ENCODE data around the gene NPLOC4.

Gene NPLOC4

DNA sequence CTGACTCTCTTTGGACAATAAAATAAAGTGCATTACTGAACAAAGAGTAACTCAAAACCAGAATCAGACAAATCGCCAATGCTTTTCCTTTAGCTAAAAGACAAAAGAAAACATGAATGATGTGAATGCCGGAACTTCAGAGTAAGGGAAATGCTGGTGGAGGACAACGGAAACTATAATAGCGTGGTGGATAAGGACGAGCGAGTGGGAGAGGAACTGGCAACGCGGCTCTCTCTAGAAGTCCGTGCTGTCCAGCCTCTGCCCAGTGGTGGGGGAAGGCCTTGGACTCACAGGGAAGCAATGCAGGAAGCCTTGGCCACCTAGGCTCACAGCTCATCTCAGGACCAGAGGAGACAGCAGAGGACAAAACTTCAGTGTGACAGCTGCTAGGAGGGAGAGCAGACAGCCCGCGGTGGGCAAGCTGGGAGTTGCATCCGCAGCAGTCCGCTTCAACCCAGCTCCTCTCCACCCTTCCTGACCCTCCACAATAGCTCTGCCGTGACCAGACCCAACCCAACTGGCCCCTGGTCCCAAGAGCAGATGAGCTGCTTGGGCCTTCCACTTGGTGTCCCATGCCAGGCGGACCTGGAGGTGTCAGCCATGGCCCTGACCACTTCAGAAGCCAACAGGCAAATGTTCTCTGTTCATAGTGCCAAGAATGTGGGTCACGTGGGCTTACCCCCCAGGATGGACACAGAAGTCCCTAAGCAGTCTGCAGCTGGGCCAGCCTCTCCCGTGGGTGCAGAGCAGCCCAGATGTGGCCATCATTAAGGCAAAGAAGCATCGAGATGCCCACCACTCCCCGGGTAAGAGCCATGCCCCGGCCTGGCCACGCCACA lies 79.4 kb downstream of the NPLOC4 start:
- H3K27me3 Mint-ChIP-seq: no peaks in the 10 kb centered on the region
- peaks cover 57% of the 10 kb centered on the region for H3K4me1 Mint-ChIP-seq
- no peak for ATAC-seq
- H3K27ac Mint-ChIP-seq: no peak overlapping the region
- H3K4me3 Mint-ChIP-seq: no peak overlapping the region
- no peaks in the 10 kb centered on the region for H3K9me3 Mint-ChIP-seq
- peaks cover 18% of the 10 kb centered on the region for H3K36me3 Mint-ChIP-seq

DNA sequence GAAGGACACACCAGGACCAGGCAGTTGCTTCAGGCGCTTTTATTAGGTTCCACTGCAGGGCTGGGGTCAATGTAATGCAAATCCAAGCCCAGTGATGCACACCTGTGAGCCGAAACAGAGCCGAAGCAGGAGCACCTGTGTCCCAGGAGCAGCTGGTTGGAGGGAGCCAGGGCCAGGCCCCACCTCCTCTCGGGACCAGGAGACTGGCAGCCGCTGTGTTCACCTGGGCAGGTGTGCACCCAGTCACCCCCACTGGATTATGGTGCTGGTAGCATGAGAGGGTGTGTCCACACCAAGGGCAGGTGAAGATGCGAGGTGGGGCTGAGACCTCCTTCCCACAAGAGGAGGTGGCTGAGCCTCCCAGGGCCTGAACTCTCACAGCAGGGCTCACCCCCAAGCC lies 80.0 kb downstream of the NPLOC4 start:
- Mint-ChIP-seq H3K4me3 (no peak overlapping the region), H3K27me3 (no peaks in the 10 kb centered on the region), H3K27ac (no peak overlapping the region), H3K36me3 (peaks cover 16% of the 10 kb centered on the region), H3K4me1 (peaks cover 52% of the 10 kb centered on the region), H3K9me3 (no peaks in the 10 kb centered on the region)
- no peak for ATAC-seq

DNA sequence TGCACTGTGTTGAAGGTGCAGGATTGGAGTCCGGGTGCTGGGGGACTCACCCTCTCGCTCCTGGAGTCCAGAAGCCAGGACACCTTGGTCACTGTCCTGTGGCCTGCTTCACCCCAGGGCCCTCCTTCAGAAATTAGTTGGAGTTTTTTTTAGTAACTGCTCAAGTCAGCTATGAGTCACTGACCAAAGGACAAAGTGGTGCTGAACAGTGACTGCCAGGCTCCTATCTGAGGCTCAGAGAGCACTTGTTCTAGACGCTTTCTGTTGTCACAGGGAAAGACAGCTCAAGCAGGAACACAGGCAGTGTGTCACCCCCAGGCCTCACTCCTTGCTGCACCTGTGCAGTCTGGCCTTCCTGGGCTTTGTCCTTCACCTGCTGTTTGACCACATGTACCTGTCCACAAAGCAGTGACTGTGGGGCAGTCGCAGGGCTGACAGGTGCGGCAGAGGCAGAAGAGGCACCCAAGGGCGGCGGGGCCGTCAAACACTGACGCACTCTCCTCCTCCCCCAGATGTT lies 80.7 kb downstream of the NPLOC4 start:
- Mint-ChIP-seq H3K27ac (peak overlapping the region; percentile 30), H3K4me3 (no peak overlapping the region), H3K4me1 (peaks cover 51% of the 10 kb centered on the region), H3K9me3 (no peaks in the 10 kb centered on the region), H3K27me3 (no peaks in the 10 kb centered on the region), H3K36me3 (peaks cover 16% of the 10 kb centered on the region)
- no peak for ATAC-seq

DNA sequence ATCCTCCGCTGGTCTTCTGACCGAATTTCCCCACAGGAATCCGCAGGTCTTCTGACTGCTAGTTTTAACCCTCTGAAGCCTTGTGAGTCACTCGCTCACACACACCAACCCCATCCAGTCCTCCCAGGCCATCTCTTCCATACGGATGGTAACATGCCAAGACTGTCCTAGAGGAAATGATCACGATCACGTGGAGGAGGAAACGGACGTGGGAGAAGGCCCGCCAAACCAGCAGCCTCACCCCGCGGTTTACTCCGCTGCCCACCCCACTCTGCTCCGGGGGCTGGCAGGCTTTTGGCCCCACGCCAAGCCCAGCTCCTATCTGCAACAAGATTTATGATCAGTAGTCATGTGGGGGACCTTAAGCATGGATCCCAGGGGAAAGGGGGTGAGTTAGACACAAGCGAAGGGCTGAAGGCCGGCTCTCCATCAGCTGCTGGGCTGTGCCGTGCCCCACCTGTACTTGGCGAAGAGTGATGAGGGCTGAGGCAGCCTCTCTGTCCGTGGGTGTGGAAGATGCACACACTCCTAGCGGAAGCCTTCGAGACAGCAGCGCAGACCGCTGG lies 83.2 kb downstream of the NPLOC4 start:
- ATAC-seq: no peak
- H3K36me3 Mint-ChIP-seq: peaks cover 26% of the 10 kb centered on the region

DNA sequence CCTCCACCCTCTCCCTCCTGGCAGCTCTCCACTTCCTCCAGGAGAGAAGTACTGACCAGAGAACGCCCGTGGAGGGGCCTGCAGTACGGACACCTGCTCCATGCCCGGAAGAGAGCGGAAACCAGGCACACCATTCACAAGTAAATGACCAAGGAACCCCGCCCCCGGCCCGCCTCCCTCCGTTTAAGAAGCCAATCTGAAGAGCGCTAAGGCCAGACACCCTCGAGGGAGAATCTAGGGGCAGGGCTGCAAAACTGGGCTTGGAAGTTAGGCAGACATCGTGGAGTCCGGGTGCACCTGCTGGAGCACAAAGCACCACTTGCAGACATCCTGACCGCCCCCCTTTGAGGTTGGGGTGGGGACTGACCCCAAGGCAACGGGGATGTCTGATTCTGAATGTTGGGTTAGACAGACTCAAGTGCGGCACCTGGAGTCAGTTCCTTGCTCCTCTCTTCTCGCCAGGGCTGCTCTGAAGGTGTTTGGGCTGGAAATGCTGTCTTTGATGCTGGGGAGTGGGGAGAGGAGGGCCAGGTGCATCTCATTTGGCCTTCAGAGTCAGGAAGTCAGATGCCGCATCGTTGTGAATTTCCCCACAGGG lies 83.8 kb downstream of the NPLOC4 start:
- Mint-ChIP-seq H3K27me3 (no peaks in the 10 kb centered on the region), H3K4me3 (peak overlapping the region; percentile 96), H3K4me1 (peaks cover 62% of the 10 kb centered on the region), H3K36me3 (peaks cover 26% of the 10 kb centered on the region), H3K27ac (peak overlapping the region; percentile 93), H3K9me3 (no peaks in the 10 kb centered on the region)
- peak; percentile 82 for ATAC-seq

More for the DNA sequence above, 83.2 kb downstream of the NPLOC4 start:
- no peaks in the 10 kb centered on the region for H3K9me3 Mint-ChIP-seq
- peak overlapping the region; percentile 96 for H3K4me3 Mint-ChIP-seq
- H3K27ac Mint-ChIP-seq: peak overlapping the region; percentile 93
- H3K4me1 Mint-ChIP-seq: peaks cover 62% of the 10 kb centered on the region
- no peaks in the 10 kb centered on the region for H3K27me3 Mint-ChIP-seq

DNA sequence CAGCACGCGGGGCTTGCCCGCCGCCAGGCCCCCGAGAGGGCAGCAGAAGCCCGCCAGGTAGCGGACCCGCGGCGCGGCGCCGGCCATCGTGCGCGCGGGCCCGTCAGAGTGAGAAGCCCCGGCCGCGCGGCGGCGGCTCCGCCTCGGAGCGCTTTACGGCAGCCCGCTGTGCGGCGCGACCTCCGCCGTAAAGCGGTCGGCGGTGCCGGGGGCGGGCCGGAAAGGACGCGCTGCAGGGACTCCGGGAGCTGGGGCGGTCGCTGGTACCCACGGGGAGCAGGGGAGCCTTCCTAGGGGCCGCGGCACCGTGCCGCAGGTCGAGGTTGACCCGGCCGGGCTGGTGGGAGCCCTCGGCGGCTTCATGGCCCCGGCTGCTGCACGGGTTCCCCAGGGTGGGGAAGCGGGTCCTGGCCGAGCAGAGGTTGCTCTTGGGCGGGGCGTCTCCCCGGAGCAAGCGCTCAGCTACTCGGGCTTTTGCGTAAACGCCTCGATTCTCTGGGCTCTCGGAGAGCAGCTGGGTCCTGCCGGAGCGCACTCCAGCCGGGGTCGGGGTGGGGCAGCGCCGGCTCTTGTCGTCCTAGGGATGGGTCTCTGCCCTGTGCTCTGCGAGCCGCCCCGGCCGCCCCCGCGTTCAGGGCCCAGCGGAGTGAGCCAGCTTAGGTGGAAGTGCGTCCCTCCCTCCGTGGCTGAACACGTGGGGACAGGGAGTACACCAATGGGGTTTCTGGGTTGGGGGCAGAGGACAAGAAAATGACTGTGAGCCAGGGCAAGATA lies 84.5 kb downstream of the NPLOC4 start, which contains the start of gene FAAP100:
FAAP100 (minus strand) TSS at position 110 of the 774 bp plus-strand sequence; CDS start at position 87, 23 bp downstream.
- Mint-ChIP-seq H3K4me3 (peak within 1 kb of the TSS; percentile 96), H3K4me1 (peaks cover 60% of the 10 kb centered on the region), H3K27ac (peak within 1 kb of the TSS; percentile 93), H3K36me3 (peaks cover 20% of the 10 kb centered on the region), H3K9me3 (no peaks in the 10 kb centered on the region), H3K27me3 (no peaks in the 10 kb centered on the region)
- peak; percentile 81 for ATAC-seq

DNA sequence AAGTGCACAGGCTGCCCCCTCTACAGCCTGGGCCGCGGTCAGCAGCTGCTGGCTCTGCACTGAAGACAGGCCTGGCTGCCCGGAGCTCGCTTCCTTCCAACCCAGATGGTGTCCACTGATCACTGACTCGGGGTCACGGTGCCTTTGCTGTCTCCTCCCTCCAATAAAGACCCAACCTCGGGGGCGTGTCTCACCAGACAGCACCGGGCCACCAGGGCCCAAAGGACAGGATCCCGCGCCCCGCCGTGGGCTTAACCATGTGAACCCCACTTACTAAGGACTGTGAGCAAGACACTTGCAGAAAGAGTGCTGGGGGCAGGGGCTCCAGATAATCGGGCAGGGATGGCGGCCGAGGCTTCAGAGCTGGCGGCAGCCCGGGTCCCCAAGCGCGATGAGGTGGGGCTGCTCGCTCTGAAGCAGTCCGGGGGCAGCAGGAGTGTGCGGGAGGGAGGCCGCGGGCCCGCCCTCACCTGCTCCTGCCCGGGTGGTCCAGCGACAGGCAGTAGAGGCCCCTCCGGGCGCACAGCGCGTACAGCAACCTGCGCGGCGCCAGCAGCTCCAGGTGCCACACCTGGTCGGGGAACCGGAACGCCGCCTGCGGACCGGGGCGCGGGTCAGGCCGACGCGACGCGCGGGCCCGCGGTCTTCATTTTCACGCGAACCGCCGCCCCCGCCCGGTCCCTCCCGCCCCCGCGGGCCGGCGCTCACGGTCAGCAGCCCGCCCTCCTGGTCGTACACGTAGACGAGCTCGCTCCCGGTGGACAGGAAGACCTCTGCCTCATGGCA lies 85.3 kb downstream of the NPLOC4 start:
- peak overlapping the region; percentile 93 for H3K27ac Mint-ChIP-seq
- H3K4me3 Mint-ChIP-seq: peak overlapping the region; percentile 96
- peaks cover 53% of the 10 kb centered on the region for H3K4me1 Mint-ChIP-seq
- H3K36me3 Mint-ChIP-seq: peaks cover 24% of the 10 kb centered on the region
- no peaks in the 10 kb centered on the region for H3K27me3 Mint-ChIP-seq
- no peaks in the 10 kb centered on the region for H3K9me3 Mint-ChIP-seq
- no peak for ATAC-seq

DNA sequence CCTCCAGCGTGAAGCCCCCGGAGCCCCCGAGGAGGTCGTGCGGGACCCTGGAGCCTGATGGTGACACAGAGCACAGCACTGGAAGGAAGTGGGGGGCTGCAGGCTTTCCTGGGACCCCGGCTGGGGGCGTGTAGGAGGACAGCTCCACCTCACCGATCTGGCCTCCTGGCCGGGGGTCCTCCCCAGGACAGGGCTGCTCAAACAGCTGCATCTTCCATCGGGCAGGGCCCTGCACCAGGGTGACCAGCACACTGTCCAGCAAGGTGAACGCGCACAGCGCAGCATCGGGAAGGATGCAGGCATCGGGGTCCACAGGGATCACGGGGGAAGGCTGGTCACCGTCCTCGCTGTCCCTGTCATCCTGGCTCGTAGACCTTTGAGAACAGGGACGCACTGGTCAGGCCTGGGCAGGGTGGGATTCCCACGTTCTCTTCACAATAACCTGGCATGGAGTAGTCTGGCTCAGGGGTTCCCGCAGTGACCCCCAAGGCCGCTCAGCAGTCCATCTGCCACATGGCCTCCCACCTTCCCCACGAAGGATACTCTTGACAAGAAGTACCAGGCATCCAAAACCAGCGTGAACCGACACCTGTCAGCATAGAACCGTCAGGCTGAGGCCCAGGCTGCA lies 86.0 kb downstream of the NPLOC4 start:
- peak overlapping the region; percentile 93 for H3K27ac Mint-ChIP-seq
- H3K27me3 Mint-ChIP-seq: no peaks in the 10 kb centered on the region
- ATAC-seq: no peak
- H3K4me1 Mint-ChIP-seq: peaks cover 48% of the 10 kb centered on the region
- H3K36me3 Mint-ChIP-seq: peaks cover 31% of the 10 kb centered on the region
- H3K9me3 Mint-ChIP-seq: no peaks in the 10 kb centered on the region
- H3K4me3 Mint-ChIP-seq: peak overlapping the region; percentile 96

DNA sequence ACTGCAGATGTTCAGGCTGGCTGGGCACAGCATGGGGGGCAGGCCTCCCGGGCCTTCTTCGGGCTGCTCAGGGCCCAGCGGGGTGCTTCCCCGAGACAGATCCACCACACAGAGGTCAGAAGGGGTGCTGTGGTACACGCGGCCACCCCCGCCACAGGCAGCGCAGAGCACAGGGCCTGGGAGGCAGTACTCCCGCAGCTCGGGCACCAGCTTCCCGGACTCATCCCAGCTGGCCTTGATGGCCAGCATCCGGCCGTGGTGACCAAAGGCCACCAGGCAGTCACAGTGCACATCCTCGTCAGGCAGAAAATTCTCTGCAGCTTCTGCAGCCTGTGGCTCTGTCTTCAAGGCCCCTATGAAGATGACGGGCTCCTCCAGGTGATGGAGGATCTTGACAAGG lies 86.6 kb downstream of the NPLOC4 start:
- H3K27me3 Mint-ChIP-seq: no peaks in the 10 kb centered on the region
- H3K4me1 Mint-ChIP-seq: peaks cover 48% of the 10 kb centered on the region
- peaks cover 33% of the 10 kb centered on the region for H3K36me3 Mint-ChIP-seq
- no peak overlapping the region for H3K27ac Mint-ChIP-seq
- H3K4me3 Mint-ChIP-seq: peak overlapping the region; percentile 96
- no peak for ATAC-seq
- H3K9me3 Mint-ChIP-seq: no peaks in the 10 kb centered on the region

DNA sequence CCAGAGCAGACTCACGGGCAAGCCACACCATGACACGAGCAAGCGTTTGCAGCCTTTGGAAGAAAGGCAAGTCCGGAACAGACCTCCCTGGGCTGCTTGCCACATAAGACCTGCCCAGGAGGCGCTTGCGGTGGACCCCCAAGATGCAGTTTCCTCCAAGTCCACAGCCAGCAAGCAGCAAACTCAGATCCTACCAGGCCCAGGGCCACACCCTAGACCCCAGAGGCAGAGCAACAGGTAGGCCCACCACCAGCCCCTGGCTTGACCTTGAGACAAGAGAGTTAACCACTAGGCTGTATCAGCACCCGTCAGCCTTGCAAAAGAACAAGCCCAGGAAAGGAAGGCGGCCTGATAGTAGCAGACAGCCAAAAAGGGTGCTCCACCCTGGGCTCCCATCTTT lies 87.1 kb downstream of the NPLOC4 start:
- ATAC-seq: no peak
- Mint-ChIP-seq H3K27me3 (no peaks in the 10 kb centered on the region), H3K27ac (no peak overlapping the region), H3K4me3 (no peak overlapping the region), H3K9me3 (no peaks in the 10 kb centered on the region), H3K4me1 (peaks cover 48% of the 10 kb centered on the region), H3K36me3 (peaks cover 37% of the 10 kb centered on the region)

DNA sequence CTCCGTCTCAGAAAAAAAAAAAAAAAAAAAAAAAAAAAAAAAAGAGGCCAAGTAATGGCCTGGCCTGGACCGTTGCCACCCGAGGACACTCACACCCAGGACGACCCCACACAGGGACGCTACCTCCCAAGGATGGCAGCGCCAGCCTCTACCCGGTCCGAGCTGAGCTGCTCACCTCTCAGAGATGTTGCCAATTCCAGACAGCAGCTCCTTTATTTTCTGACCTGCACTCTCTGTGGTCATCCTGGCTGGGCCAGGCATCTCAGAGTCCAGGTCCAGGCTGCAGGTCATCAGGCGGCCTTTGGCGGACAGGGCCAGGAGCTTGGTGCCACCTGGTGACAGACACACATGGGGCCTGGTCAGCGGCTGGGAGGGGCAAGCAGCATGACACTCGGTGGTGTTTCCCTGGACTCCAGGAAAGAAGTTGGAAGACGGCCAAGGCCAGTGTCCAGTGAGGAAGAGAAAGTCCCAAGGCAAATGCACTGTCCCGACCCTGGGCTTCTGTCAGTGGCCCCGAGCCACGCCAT lies 87.8 kb downstream of the NPLOC4 start:
- H3K27me3 Mint-ChIP-seq: no peaks in the 10 kb centered on the region
- H3K4me1 Mint-ChIP-seq: peaks cover 43% of the 10 kb centered on the region
- ATAC-seq: no peak
- no peaks in the 10 kb centered on the region for H3K9me3 Mint-ChIP-seq
- H3K27ac Mint-ChIP-seq: no peak overlapping the region
- H3K4me3 Mint-ChIP-seq: no peak overlapping the region
- peaks cover 42% of the 10 kb centered on the region for H3K36me3 Mint-ChIP-seq

DNA sequence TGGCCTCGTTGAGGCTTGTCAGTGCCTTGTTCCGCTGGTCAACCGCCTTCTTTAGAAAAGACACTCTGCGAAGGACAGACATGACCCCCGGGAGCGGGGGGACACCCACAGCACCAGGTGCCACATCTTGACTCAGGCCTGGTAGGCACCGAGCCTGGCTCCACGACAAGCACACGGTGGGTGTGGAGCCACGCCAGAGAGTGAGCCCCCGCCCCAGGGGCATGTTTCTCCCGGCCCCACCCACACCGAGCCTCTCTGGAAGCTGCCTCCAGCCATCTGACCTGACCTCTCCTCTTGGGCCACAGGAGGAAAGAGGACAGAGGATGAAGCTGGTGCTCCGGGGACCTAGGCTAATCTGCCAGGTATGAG lies 89.3 kb downstream of the NPLOC4 start:
- Mint-ChIP-seq H3K36me3 (peaks cover 47% of the 10 kb centered on the region), H3K4me1 (peaks cover 29% of the 10 kb centered on the region), H3K27me3 (no peaks in the 10 kb centered on the region), H3K27ac (no peak overlapping the region), H3K9me3 (no peaks in the 10 kb centered on the region), H3K4me3 (no peak overlapping the region)
- ATAC-seq: no peak

DNA sequence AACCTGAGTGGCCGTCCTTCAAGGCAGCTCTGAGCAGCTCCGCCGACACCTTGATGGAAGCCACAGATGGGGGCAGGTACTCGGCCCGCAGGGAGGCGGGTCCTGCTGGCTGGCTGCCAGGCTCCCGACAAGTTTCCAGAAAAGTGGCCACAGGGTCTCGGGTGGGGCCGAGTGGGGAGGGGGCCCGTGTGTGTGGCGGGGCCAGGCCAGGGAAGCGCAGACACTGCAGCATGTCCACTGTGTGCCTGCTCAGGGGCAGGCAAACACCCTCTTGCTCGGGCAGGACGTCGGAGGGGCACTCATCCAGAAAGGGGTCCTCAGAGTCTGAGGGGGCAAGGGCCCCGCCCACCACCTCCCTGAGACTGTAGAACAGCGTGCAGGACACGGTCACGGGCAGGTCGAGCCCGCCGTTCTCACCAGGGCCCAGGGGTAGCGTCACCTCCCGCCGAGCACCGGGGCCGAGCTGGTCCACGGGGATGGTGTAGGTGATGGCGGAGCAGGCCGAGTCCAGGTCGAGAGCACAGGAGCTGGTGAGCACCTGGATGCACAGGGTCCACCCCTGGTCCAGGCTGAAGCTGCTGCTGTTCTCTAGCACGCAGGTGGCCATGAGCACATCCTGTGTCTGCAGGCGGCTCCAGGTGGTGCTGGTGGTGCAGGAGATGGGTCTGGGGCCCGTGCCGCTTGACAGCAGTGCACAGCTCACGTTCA lies 89.9 kb downstream of the NPLOC4 start:
- H3K27ac Mint-ChIP-seq: no peak overlapping the region
- no peak overlapping the region for H3K4me3 Mint-ChIP-seq
- H3K9me3 Mint-ChIP-seq: no peaks in the 10 kb centered on the region
- no peak for ATAC-seq
- H3K27me3 Mint-ChIP-seq: no peaks in the 10 kb centered on the region
- H3K4me1 Mint-ChIP-seq: peaks cover 29% of the 10 kb centered on the region
- peaks cover 50% of the 10 kb centered on the region for H3K36me3 Mint-ChIP-seq
